H1 (cell line): ENCODE results near the gene WIPF3. TPM values are rescaled to one million over a fixed set of nuclear protein-coding genes. Genes with fewer than 3 reads are reported as not detected.

Experiments
- CTCF ChIA-PET: fragments of 300-600 bp; sonication (Branson Sonifier 250); formaldehyde crosslinking; loops from one replicate; lab custom pipeline; 2021; ENCODE audit not compliant: partially characterized antibody; lab: Charles Lee
- POLR2A ChIA-PET: fragments of 300-600 bp; sonication (Branson Sonifier 250); formaldehyde crosslinking; loops from one replicate; lab custom pipeline; 2021; ENCODE audit warnings: inconsistent platforms; ENCODE audit not compliant: partially characterized antibody; lab: Charles Lee
- DNase-seq, 2 experiments: peaks; one replicate each; pipeline versions ENCODE4 v3.0.0 to v3.0.0-alpha.2; 2010 to 2022; ENCODE audit warnings: low spot score in 2 of 2, low read depth in 1 of 2, mixed read lengths in 1 of 2
- FAIRE-seq: peaks from 2 replicates; lab custom pipeline; 2011; peaks lifted over from hg19 to GRCh38; lab: Jason Lieb, UNC
- H2AFZ ChIP-seq: 2 replicates; pipeline ENCODE4 v1.8.1; 2012; ENCODE audit warnings: low read length, inconsistent platforms
- H2AK5ac ChIP-seq: 2 replicates; pipeline ENCODE4 v1.6.1; 2013; ENCODE audit warnings: low read depth, low read length
- H2BK120ac ChIP-seq: replicated peaks from 2 replicates; pipeline ENCODE3; 2013; ENCODE audit warnings: low read depth, low read length, inconsistent platforms
- H2BK12ac ChIP-seq: 2 replicates; pipeline ENCODE4 v1.6.1; 2013; ENCODE audit warnings: low read depth, low read length
- H2BK15ac ChIP-seq: 2 replicates; pipeline ENCODE4 v1.6.1; 2013; ENCODE audit warnings: low read length
- H2BK20ac ChIP-seq: 2 replicates; pipeline ENCODE4 v1.6.1; 2013; ENCODE audit warnings: low read length
- H2BK5ac ChIP-seq: 2 replicates; pipeline ENCODE4 v1.6.1; 2013; ENCODE audit warnings: low read depth, low read length
- H3K14ac ChIP-seq: 2 replicates; pipeline ENCODE4 v1.6.1; 2013; ENCODE audit warnings: inconsistent platforms; ENCODE audit not compliant: insufficient read length
- H3K18ac ChIP-seq: 2 replicates; pipeline ENCODE4 v1.6.1; 2013; ENCODE audit warnings: low read length; ENCODE audit errors: extremely low read depth
- H3K23ac ChIP-seq: 2 replicates; pipeline ENCODE4 v1.6.1; 2013; ENCODE audit warnings: inconsistent platforms; ENCODE audit not compliant: insufficient read length
- H3K23me2 ChIP-seq: 2 replicates; pipeline ENCODE4 v1.6.1; 2013; ENCODE audit warnings: low read depth, low read length
- H3K27ac ChIP-seq: 2 replicates; pipeline ENCODE4 v1.6.1; 2011; ENCODE audit warnings: low read depth, low read length, inconsistent platforms
- H3K27me3 ChIP-seq, 4 experiments: replicated peaks in 1 of 4; 1 replicate in 1 of 4; 2 replicates in 3 of 4; pipeline versions ENCODE4 v1.6.1 to v1.8.1; 2011 to 2013; ENCODE audit warnings: low read length in 3 of 4, mild to moderate bottlenecking in 3 of 4, inconsistent platforms in 2 of 4, mixed read lengths in 2 of 4, moderate library complexity in 1 of 4; ENCODE audit not compliant: control insufficient read depth in 3 of 4, insufficient read depth in 3 of 4; ENCODE audit errors: extremely low read depth in 1 of 4
- H3K36me3 ChIP-seq, 4 experiments: 2 replicates each; pipeline versions ENCODE4 v1.6.1 to v1.8.1; 2011 to 2013; ENCODE audit warnings: mild to moderate bottlenecking in 4 of 4, low read length in 3 of 4, moderate library complexity in 2 of 4, control low read depth in 1 of 4, inconsistent platforms in 1 of 4; ENCODE audit not compliant: insufficient read depth in 4 of 4, control insufficient read depth in 2 of 4
- H3K4ac ChIP-seq: replicated peaks from 2 replicates; pipeline ENCODE3; 2013; ENCODE audit warnings: low read length, low read depth, mixed read lengths, inconsistent platforms; ENCODE audit not compliant: insufficient read length
- H3K4me1 ChIP-seq, 4 experiments: replicated peaks in 1 of 4; 1 replicate in 1 of 4; 2 replicates in 3 of 4; pipeline versions ENCODE4 v1.6.1 to v1.8.1; 2011 to 2013; ENCODE audit warnings: low read length in 3 of 4, inconsistent platforms in 2 of 4, mixed read lengths in 1 of 4; ENCODE audit not compliant: insufficient read depth in 4 of 4, control insufficient read depth in 3 of 4
- H3K4me2 ChIP-seq, 2 experiments: 2 replicates each; pipeline versions ENCODE4 v1.6.1 to v1.8.1; 2011 to 2013; ENCODE audit warnings: low read depth in 2 of 2, low read length in 2 of 2, control low read depth in 1 of 2, inconsistent platforms in 1 of 2, mild to moderate bottlenecking in 1 of 2; ENCODE audit not compliant: insufficient read depth in 1 of 2
- H3K4me3 ChIP-seq, 4 experiments: fragments of 200-600, 300-600 bp in 1 of 4; sonication (generic), shearing (Covaris generic), sonication (Bioruptor Twin) in 1 of 4; 2 replicates each; pipeline versions ENCODE4 v1.5.1 to v1.8.1; 2011 to 2016; ENCODE audit warnings: low read length in 4 of 4, low read depth in 3 of 4, control low read depth in 2 of 4, inconsistent platforms in 2 of 4, mild to moderate bottlenecking in 2 of 4, mixed read lengths in 1 of 4, moderate library complexity in 1 of 4; ENCODE audit not compliant: insufficient read depth in 2 of 4; ENCODE audit errors: extremely low read depth in 1 of 4
- H3K56ac ChIP-seq: replicated peaks from 2 replicates; pipeline ENCODE3; 2013; ENCODE audit warnings: low read depth, mild to moderate bottlenecking, mixed read lengths, low read length, inconsistent platforms; ENCODE audit not compliant: insufficient read length
- H3K79me1 ChIP-seq: 2 replicates; pipeline ENCODE4 v1.6.1; 2013; ENCODE audit warnings: low read depth, low read length, control low read depth
- H3K79me2 ChIP-seq, 2 experiments: 2 replicates each; pipeline versions ENCODE4 v1.6.1 to v1.8.1; 2012 to 2013; ENCODE audit warnings: low read length in 2 of 2, mild to moderate bottlenecking in 2 of 2, inconsistent platforms in 1 of 2; ENCODE audit not compliant: insufficient read depth in 2 of 2, control insufficient read depth in 1 of 2
- H3K9ac ChIP-seq, 4 experiments: replicated peaks in 1 of 4; 1 replicate in 1 of 4; 2 replicates in 3 of 4; pipeline versions ENCODE4 v1.6.1 to v1.8.1; 2011 to 2013; ENCODE audit warnings: low read depth in 3 of 4, low read length in 3 of 4, control low read depth in 2 of 4, mild to moderate bottlenecking in 2 of 4, moderate library complexity in 2 of 4, inconsistent platforms in 1 of 4; ENCODE audit errors: extremely low read depth in 1 of 4
- H3K9me3 ChIP-seq, 2 experiments: 2 replicates each; pipeline versions ENCODE4 v1.6.1 to v1.8.1; 2012 to 2013; ENCODE audit warnings: mild to moderate bottlenecking in 2 of 2, moderate library complexity in 2 of 2, control low read depth in 1 of 2, inconsistent platforms in 1 of 2, low read depth in 1 of 2, low read length in 1 of 2, mixed read lengths in 1 of 2; ENCODE audit not compliant: insufficient read depth in 2 of 2
- H4K20me1 ChIP-seq, 2 experiments: replicated peaks in 1 of 2; 2 replicates each; pipeline versions ENCODE3 to v1.8.1; 2011 to 2013; ENCODE audit warnings: inconsistent platforms in 2 of 2, low read length in 2 of 2, mild to moderate bottlenecking in 1 of 2; ENCODE audit not compliant: insufficient read depth in 2 of 2, control insufficient read depth in 1 of 2
- H4K5ac ChIP-seq: 2 replicates; pipeline ENCODE4 v1.6.1; 2013; ENCODE audit warnings: low read length, low read depth, mixed read lengths, inconsistent platforms; ENCODE audit not compliant: insufficient read length
- H4K8ac ChIP-seq: 2 replicates; pipeline ENCODE4 v1.8.0; 2013; ENCODE audit warnings: mild to moderate bottlenecking, moderate library complexity, low read length, inconsistent platforms; ENCODE audit not compliant: insufficient read depth; ENCODE audit errors: extremely low read depth
- H4K91ac ChIP-seq: replicated peaks from 2 replicates; pipeline ENCODE3; 2013; ENCODE audit warnings: low read length, mixed read lengths, inconsistent platforms; ENCODE audit not compliant: insufficient read length
- EP300 ChIP-seq, 2 experiments: IDR thresholded peaks; 1 replicate in 1 of 2; 2 replicates in 1 of 2; pipeline ENCODE4 v1.6.1; 2011 to 2012; ENCODE audit warnings: low read depth in 2 of 2, low read length in 2 of 2, mild to moderate bottlenecking in 2 of 2, borderline replicate concordance in 1 of 2, inconsistent platforms in 1 of 2, moderate library complexity in 1 of 2
- KDM5A ChIP-seq: fragments of 200-600 bp; IDR thresholded peaks from 2 replicates; pipeline ENCODE4 v1.7.1; 2012; ENCODE audit warnings: mild to moderate bottlenecking, low read length, inconsistent platforms, mixed read lengths
- PHF8 ChIP-seq: fragments of 200-600 bp; sonication (generic); conservative IDR thresholded peaks from 2 replicates; pipeline ENCODE4 v1.7.1; 2012; ENCODE audit warnings: low read depth, mild to moderate bottlenecking, inconsistent platforms, low read length, moderate library complexity
- POLR2A ChIP-seq, 2 experiments: IDR thresholded peaks; 1 replicate in 1 of 2; 2 replicates in 1 of 2; pipeline ENCODE4 v1.6.1; 2011; ENCODE audit warnings: low read depth in 2 of 2, low read length in 2 of 2, mild to moderate bottlenecking in 2 of 2; ENCODE audit errors: control extremely low read depth in 1 of 2
- RAD21 ChIP-seq, 2 experiments: IDR thresholded peaks in 1 of 2; conservative IDR thresholded peaks in 1 of 2; 2 replicates each; pipeline ENCODE4 v1.6.1; 2011; ENCODE audit warnings: low read depth in 2 of 2, low read length in 2 of 2, improper control_type of control experiment in 1 of 2, inconsistent platforms in 1 of 2, mild to moderate bottlenecking in 1 of 2, moderate library complexity in 1 of 2
- RBBP5 ChIP-seq: IDR thresholded peaks from 2 replicates; pipeline ENCODE4 v1.7.1; 2012; ENCODE audit warnings: low read depth, mild to moderate bottlenecking, inconsistent platforms, low read length, moderate library complexity, borderline replicate concordance
- RFX5 ChIP-seq: IDR thresholded peaks from 2 replicates; pipeline ENCODE4 v1.6.1; 2011; ENCODE audit warnings: low read depth, low read length, improper control_type of control experiment, borderline replicate concordance
- RXRA ChIP-seq: IDR thresholded peaks from 2 replicates; pipeline ENCODE4 v1.6.1; 2011; ENCODE audit warnings: low read depth, mild to moderate bottlenecking, low read length, moderate library complexity; ENCODE audit not compliant: insufficient read depth
- SIN3A ChIP-seq, 2 experiments: IDR thresholded peaks in 1 of 2; conservative IDR thresholded peaks in 1 of 2; 2 replicates each; pipeline ENCODE4 v1.6.1; 2011 to 2012; ENCODE audit warnings: low read length in 2 of 2, improper control_type of control experiment in 1 of 2, low read depth in 1 of 2, mild to moderate bottlenecking in 1 of 2
- TAF7 ChIP-seq: optimal IDR thresholded peaks from 2 replicates; pipeline ENCODE3; 2011; ENCODE audit warnings: low read depth, mild to moderate bottlenecking, inconsistent platforms, low read length, moderate library complexity, borderline replicate concordance
- WGBS, 2 experiments: shearing (Covaris generic) in 1 of 2; methylation state at CpG; one replicate each; pipeline versions ENCODE4 v1.1.6 to v1.1.7; 2013 to 2015; ENCODE audit warnings: low lambda C conversion rate in 2 of 2, mixed read lengths in 2 of 2, inconsistent platforms in 1 of 2, low coverage in 1 of 2, missing lambda C conversion rate in 1 of 2; ENCODE audit not compliant: insufficient replicate concordance in 2 of 2, insufficient coverage in 1 of 2, insufficient read length in 1 of 2; ENCODE audit errors: extremely low coverage in 1 of 2, missing lambda C conversion rate in 1 of 2; 5-methylcytosine and 5-hydroxymethylcytosine counted together
- polyA plus RNA-seq, 7 experiments: library from polyadenylated mRNA; depleted of rRNA in 3 of 7; stranded (reverse) in 5 of 7; unstranded in 2 of 7; fragments of >200 nt in 5 of 7; fragments of 200-250 nt in 2 of 7; gene quantifications; 1 replicate in 5 of 7; 2 replicates in 1 of 7; 4 replicates in 1 of 7; pipeline versions ENCODE4 v1.2.1 to v1.2.3, GENCODE V29; 2011 to 2013; ENCODE audit warnings: missing spikeins in 2 of 7, mixed read lengths in 2 of 7
- total RNA-seq: library from RNA; stranded (reverse); fragmentation: NEBNext Ultra II Directional; extraction: Animal tissue kit (Norgen Biotek cat#: 25700); gene quantifications from 2 replicates; pipeline ENCODE4 v1.2.1, GENCODE V29; 2021
- TF ChIP-seq, protein P1 (sequence below): IDR thresholded peaks from 2 replicates; pipeline ENCODE4 v1.6.1; 2012; ENCODE audit warnings: low read length, inconsistent platforms

The WIPF3 gene
- total and polyA plus RNA-seq, 2 of the 8 experiments (the other 6 are each of a cell fraction or from before 2014, with no cell fraction given), result 5.0 to 12.1 TPM

DNA sequence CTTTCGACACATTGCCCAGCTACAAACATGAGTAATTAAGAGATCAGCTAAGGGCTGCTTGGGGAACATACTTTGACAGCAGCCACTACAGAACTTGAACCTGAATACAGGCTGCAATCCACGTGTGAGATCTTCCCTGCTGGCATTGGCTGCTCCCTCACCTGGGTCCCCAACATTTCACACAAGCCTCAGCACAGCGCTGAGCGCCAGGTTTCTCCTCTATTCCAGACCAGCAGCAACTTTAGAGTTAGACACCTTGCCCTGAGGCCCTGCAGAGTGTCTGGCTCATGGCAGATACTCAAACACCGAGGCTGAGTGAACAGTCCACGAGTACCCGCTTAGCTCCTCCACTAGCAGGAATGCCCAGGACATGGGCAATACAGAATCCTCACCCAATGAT lies 1.3 kb upstream of the WIPF3 start:
- WGBS, 2 experiments, result 89% methylated on average over 7 of the region's 7 CpGs; no CpG with 5 or more reads in 1 of the 2 experiments
- no peak overlapping the region for H2BK20ac ChIP-seq
- H3K14ac ChIP-seq, result no peak overlapping the region
- H2AK5ac ChIP-seq, result peak overlapping the region; percentile 61; the same call in 1 of the 2 replicates
- no peak for DNase-seq
- no peak overlapping the region for H2AFZ ChIP-seq
- no peak overlapping the region for H2BK120ac ChIP-seq
- no peak overlapping the region for H3K4me3 ChIP-seq
- H2BK15ac ChIP-seq, result no peak overlapping the region
- peaks cover 6% of the 10 kb centered on the region; the same call in 1 of the 2 replicates for H3K23me2 ChIP-seq
- ChIA-PET CTCF (interaction anchor here (0.8 to 2.9 kb wide), 6 partner anchors 8 to 127 kb away, joined by 3 to 10 read pairs (median 3); no protein-coding TSS in a partner anchor), POLR2A (no interaction called here)
- no peak overlapping the region for H3K4ac ChIP-seq
- no peak overlapping the region for H4K8ac ChIP-seq
- H3K4me1 ChIP-seq, result peaks cover 0 to 5% (median 2%) of the 10 kb centered on the region in 4 experiments; a peak in 2 of 7 replicates
- no peaks in the 10 kb centered on the region for H3K79me2 ChIP-seq
- H3K23ac ChIP-seq, result no peak overlapping the region
- no peak overlapping the region for H3K18ac ChIP-seq
- no peak for FAIRE-seq
- peaks cover 5 to 19% (median 18%) of the 10 kb centered on the region in 4 experiments for H3K27me3 ChIP-seq
- H4K20me1 ChIP-seq, result peaks cover 0 to 2% of the 10 kb centered on the region in 2 experiments
- no peak overlapping the region for H4K91ac ChIP-seq
- H2BK12ac ChIP-seq, result no peak overlapping the region
- H3K9me3 ChIP-seq, result no peaks in the 10 kb centered on the region
- no peak overlapping the region for H3K9ac ChIP-seq
- no peaks in the 10 kb centered on the region for H3K36me3 ChIP-seq
- no peak overlapping the region for H2BK5ac ChIP-seq
- H3K4me2 ChIP-seq, result no peak overlapping the region
- no peaks in the 10 kb centered on the region for H3K79me1 ChIP-seq
- no peak overlapping the region for H4K5ac ChIP-seq
- no peak overlapping the region for H3K27ac ChIP-seq
- H3K56ac ChIP-seq, result no peak overlapping the region
- TF ChIP-seq PHF8 (no peak), RAD21 (IDR thresholded peaks at IDR 0.05 in 1 of 2, conservative IDR thresholded peaks at IDR 0.05 in 1 of 2; ENCODE audit: low read depth in 2 of 2, low read length in 2 of 2) (no peak), SIN3A (conservative IDR thresholded peaks at IDR 0.05 in 1 of 2, IDR thresholded peaks at IDR 0.05 in 1 of 2; ENCODE audit: low read depth in 1 of 2, low read length in 2 of 2) (no peak), RXRA (no peak), TAF7 (no peak), RBBP5 (no peak), POLR2A (IDR thresholded peaks at IDR 0.05; ENCODE audit: control extremely low read depth in 1 of 2, low read depth in 2 of 2, low read length in 2 of 2) (no peak), KDM5A (no peak), RFX5 (no peak), EP300 (IDR thresholded peaks at IDR 0.05; ENCODE audit: borderline replicate concordance in 1 of 2, low read depth in 2 of 2, low read length in 2 of 2) (no peak)
- TF ChIP-seq, protein P1, sequence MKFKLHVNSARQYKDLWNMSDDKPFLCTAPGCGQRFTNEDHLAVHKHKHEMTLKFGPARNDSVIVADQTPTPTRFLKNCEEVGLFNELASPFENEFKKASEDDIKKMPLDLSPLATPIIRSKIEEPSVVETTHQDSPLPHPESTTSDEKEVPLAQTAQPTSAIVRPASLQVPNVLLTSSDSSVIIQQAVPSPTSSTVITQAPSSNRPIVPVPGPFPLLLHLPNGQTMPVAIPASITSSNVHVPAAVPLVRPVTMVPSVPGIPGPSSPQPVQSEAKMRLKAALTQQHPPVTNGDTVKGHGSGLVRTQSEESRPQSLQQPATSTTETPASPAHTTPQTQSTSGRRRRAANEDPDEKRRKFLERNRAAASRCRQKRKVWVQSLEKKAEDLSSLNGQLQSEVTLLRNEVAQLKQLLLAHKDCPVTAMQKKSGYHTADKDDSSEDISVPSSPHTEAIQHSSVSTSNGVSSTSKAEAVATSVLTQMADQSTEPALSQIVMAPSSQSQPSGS, result no peak
